HT-29 (cell line): Measurements from ENCODE around the gene TRIM32. TPM values are rescaled to one million over a fixed set of nuclear protein-coding genes. Genes with fewer than 3 reads are reported as not detected.
A peak's percentile ranks its signal among the peaks of the same experiment; 100 is the strongest.

Experiments
- DNase-seq: peaks from one replicate; pipeline ENCODE4 v3.0.0-alpha.2; 2015; ENCODE audit warnings: low spot score
- total RNA-seq: library from RNA; depleted of rRNA; stranded (reverse); fragments of >200 nt; shearing (Covaris generic); gene quantifications from 2 replicates; pipeline ENCODE4 v1.2.3, GENCODE V29; 2014

Gene TRIM32
- total RNA-seq, 1 experiment from 2014 or later: 17.6 TPM

DNA sequence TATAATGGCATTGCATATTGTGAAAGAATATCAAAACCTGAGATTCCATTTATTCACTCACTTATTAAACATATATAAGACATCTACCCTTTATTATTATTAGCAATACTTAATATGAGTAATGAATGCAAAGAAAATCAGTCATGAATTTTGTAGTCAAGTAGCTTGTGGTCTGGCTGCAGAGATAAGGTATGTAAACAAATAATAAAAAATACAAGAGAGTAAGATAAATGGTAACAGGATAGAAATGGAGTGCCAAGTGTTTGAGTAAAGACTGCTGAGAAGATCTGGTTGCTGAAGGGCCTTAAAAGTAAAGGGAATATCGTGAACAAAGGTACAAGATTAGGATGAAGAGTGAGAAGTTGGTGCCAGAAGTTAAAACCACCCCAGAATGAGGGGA is 18.4 kb downstream of the TRIM32 start:
- DNase-seq: no peak

DNA sequence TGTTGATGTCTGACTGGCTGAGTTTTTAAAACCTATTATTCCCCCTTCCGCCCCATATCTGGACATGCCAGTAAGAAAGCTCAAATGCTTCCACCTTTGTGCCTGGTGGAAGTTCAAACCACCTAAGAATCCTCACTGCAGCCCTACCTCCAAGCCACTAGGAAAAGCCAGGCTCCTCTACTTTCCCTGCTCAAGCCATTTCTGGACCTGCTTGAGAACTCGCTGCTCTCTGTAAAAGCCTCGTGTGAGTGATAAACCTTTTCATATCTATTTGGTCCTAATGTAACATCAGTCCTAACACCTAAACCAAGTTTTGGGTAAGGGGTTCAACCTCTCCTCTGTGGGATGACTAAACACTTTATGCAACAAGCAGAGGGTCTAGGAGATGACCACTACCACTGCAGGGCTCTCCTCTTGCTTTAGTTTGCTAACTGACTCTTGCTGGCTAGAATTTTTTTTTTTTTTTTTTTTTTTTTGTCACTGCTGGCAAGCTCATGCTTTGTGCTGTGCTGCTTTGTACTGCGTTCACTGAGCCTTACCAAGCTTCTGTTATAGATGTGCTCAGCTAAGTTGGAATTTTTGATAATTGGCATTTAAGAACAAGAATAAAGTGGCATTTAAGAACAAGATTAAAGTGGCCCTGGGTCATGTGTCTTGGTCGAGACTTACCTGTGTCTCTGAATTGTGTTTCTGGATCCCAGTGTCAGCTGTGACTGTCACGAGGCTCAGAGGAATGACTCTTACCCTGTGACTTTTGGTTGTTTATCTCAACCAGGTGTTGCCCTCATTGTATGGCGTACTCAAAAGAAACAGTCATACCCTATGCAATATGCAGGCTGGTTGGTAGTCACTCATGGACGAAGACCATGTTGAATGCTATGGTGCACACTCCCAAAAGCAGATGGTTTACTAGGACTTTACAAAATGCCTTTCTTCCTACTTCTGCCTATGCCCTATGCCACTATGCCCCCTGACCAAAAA is 19.5 kb downstream of the TRIM32 start:
- DNase-seq: no peak

- no peak for DNase-seq
These were observed 25.7 kb downstream of the TRIM32 start for GRCh38 chr9:116712781-116713180.

GRCh38 chr9:116713271-116713670 is 26.2 kb downstream of the TRIM32 start:
- no peak for DNase-seq

- DNase-seq: no peak
These were observed 28.6 kb downstream of the TRIM32 start for GRCh38 chr9:116715751-116716150.

GRCh38 chr9:116716438-116716837 is 29.3 kb downstream of the TRIM32 start:
- no peak for DNase-seq

GRCh38 chr9:116717150-116717549 is 30.0 kb downstream of the TRIM32 start:
- DNase-seq: no peak

DNA sequence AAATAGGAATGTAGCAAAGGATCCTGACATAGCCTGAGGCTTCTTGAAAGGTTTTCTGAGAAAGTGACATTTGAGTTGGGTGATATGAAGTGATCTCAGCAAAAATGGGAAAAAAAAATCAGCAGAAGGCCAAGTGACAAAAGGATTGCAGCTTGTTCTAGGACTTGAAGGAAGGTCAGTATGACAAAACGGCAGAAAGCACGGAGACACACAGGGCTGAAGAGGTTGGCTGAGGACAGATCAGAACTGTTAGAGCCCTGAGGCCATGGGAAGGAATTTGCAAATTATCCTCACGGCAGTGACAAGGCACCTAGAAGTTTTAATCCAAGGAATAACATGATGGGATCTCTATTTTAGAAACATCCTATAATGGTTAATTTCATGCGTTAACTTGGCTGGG is 31.0 kb downstream of the TRIM32 start:
- DNase-seq: no peak

- DNase-seq: no peak
These were observed 33.0 kb downstream of the TRIM32 start for GRCh38 chr9:116720111-116720510.

DNA sequence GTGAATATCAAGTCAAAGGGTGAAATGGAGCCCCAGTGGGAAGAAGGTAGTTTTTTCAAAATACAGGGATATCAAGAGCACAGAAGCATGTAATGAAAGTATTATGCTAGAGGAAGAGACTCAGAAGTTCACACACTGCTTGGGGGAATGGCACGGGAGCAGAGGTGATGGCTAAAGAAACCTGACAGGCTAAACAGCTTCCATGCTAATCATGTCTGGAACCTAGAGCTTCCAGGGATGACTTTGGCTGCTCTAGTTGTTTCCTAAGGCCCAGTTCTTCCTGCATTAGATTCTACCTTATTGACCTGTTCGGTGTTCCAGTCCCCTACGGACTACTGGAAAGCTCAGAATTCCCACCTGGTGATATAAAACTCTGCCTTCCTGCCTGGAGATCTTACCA is 34.3 kb downstream of the TRIM32 start:
- DNase-seq: no peak

DNA sequence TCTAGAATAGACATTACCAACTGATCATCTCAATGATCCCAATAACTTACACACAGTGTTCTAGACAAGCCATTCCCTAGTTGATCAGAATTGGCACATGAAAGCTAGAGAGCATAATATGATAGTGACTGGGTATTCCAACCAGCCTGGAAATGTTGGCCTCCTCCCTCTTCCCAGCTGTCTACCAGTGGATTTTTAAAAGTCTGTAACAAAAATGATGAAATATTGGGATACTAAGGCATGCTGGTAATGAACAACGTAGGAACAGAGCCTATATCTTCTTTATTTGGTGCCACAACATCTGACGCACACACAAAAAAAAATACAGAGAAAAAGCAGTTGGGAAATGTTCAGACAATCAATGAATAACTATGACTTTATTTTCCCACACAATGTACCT is 34.8 kb downstream of the TRIM32 start:
- DNase-seq: no peak

GRCh38 chr9:116724123-116724522 is 37.0 kb downstream of the TRIM32 start:
- no peak for DNase-seq

GRCh38 chr9:116726602-116727001 is 39.5 kb downstream of the TRIM32 start:
- no peak for DNase-seq

GRCh38 chr9:116733010-116733641 is 46.0 kb downstream of the TRIM32 start:
- no peak for DNase-seq

GRCh38 chr9:116736399-116737151 is 49.5 kb downstream of the TRIM32 start:
- DNase-seq: no peak

DNA sequence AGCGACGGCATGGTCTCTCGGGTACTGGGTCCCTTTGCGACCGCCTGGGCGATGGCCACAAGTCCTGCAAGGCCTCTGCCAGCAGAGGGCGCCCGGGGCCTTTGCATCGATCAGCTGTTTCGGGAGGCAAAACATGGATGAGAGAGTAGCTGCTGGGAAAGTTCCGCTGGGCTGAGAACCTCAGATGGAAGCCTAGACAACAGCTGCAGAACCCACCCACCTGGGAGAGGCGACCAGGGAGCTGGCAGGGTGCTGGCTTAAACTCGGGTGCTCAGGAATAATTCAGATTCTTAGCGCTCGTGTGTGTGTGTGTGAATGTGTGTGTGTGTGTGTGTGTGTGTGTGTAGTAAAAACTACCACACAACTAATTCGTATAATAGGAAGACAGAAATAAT is 50.0 kb downstream of the TRIM32 start:
- peak; percentile 89 for DNase-seq

- no peak for DNase-seq
These were observed 54.1 kb downstream of the TRIM32 start for GRCh38 chr9:116741086-116741740.

DNA sequence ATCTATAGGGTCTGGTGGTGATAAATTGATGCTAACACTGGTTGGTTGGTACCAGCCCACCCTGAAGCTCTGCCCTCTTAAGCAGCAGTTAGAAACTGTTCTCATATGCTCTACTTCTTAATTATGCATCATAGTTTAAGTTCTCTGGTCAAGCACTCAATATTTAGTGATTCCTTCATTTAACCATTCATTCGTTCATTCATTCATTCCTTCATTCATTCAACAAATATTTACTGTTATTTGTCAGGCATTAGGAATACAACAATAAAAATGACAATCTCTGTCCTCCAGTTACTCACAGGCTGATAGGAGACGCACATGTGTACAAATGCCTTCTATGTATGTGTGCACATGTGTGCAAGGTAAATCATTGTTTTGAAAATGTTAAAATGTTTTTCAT is 54.6 kb downstream of the TRIM32 start:
- no peak for DNase-seq

GRCh38 chr9:116749176-116749575 is 62.1 kb downstream of the TRIM32 start:
- no peak for DNase-seq

- DNase-seq: no peak
These were observed 62.7 kb downstream of the TRIM32 start for GRCh38 chr9:116749772-116750171.

GRCh38 chr9:116750510-116750909 is 63.4 kb downstream of the TRIM32 start:
- no peak for DNase-seq
